WTC11 (cell line): ENCODE measurements around the gene ASGR1. TPM values are rescaled to one million over a fixed set of nuclear protein-coding genes. Genes with fewer than 3 reads are reported as not detected.

Experiments
- ATAC-seq: fragments of 200-7000 bp; cut with Tn5 transposase; 2 replicates; pipeline ENCODE4 v1.10.0; 2021; ENCODE audit warnings: mild to moderate bottlenecking, moderate library complexity
- CTCF ChIA-PET: fragments of 300-600 bp; sonication (Branson Sonifier 250); formaldehyde crosslinking; loops from one replicate; lab custom pipeline; 2021; ENCODE audit warnings: antibody characterized with exemption; lab: Charles Lee
- POLR2A ChIA-PET: fragments of 350-600 bp; sonication (Branson Sonifier 250); formaldehyde crosslinking; loops from one replicate; lab custom pipeline; 2021; ENCODE audit warnings: antibody characterized with exemption; lab: Charles Lee
- DNase-seq: peaks from one replicate; pipeline ENCODE4 v3.0.0; 2021; ENCODE audit warnings: low spot score
- H3K27ac Mint-ChIP-seq: 2 replicates; pipeline ENCODE4 v1.8.0; 2021; ENCODE audit warnings: mixed read lengths
- H3K27me3 Mint-ChIP-seq: 2 replicates; pipeline ENCODE4 v1.8.0; 2021; ENCODE audit warnings: low read depth, mild to moderate bottlenecking, moderate library complexity, mixed read lengths
- H3K36me3 Mint-ChIP-seq: 2 replicates; pipeline ENCODE4 v1.8.0; 2021; ENCODE audit warnings: mixed read lengths
- H3K4me1 Mint-ChIP-seq: 2 replicates; pipeline ENCODE4 v1.8.0; 2022; ENCODE audit warnings: mixed read lengths
- H3K4me3 Mint-ChIP-seq: 2 replicates; pipeline ENCODE4 v1.8.0; 2021; ENCODE audit warnings: mild to moderate bottlenecking, moderate library complexity, mixed read lengths
- H3K9me3 Mint-ChIP-seq: 2 replicates; pipeline ENCODE4 v1.8.0; 2021; ENCODE audit warnings: mixed read lengths
- CREB1 ChIP-seq: sonication (generic); formaldehyde crosslinking; IDR thresholded peaks from 2 replicates; pipeline ENCODE4 v1.8.0; 2023; ENCODE audit warnings: mild to moderate bottlenecking, missing genetic modification reagents
- CREM ChIP-seq: sonication (generic); formaldehyde crosslinking; IDR thresholded peaks from 2 replicates; pipeline ENCODE4 v1.8.1; 2022; ENCODE audit warnings: mild to moderate bottlenecking, missing genetic modification reagents, moderate library complexity
- ESRRA ChIP-seq: sonication (generic); formaldehyde crosslinking; IDR thresholded peaks from 2 replicates; pipeline ENCODE4 v1.8.1; 2022; ENCODE audit warnings: mild to moderate bottlenecking, missing genetic modification reagents, borderline replicate concordance
- FOXK1 ChIP-seq: sonication (generic); formaldehyde crosslinking; IDR thresholded peaks from 2 replicates; pipeline ENCODE4 v1.8.0; 2022; ENCODE audit warnings: mild to moderate bottlenecking, moderate library complexity, missing genetic modification reagents
- FOXP1 ChIP-seq: sonication (generic); formaldehyde crosslinking; IDR thresholded peaks from 2 replicates; pipeline ENCODE4 v1.8.0; 2022; ENCODE audit warnings: missing genetic modification reagents, mild to moderate bottlenecking, moderate library complexity, borderline replicate concordance
- GRHL2 ChIP-seq: fragments of 250-450 bp; sonication (Bioruptor Pico); IDR thresholded peaks from 2 replicates; pipeline ENCODE4 v1.8.0; 2022; ENCODE audit warnings: mild to moderate bottlenecking, moderate library complexity; ENCODE audit not compliant: insufficient replicate concordance, severe bottlenecking
- KAT7 ChIP-seq: sonication (generic); formaldehyde crosslinking; IDR thresholded peaks from 2 replicates; pipeline ENCODE4 v1.8.1; 2023; ENCODE audit warnings: missing genetic modification reagents, mild to moderate bottlenecking, borderline replicate concordance
- NFE2L1 ChIP-seq: sonication (generic); formaldehyde crosslinking; IDR thresholded peaks from 2 replicates; pipeline ENCODE4 v1.8.1; 2023; ENCODE audit warnings: missing genetic modification reagents
- TP53 ChIP-seq: sonication (generic); formaldehyde crosslinking; IDR thresholded peaks from 2 replicates; pipeline ENCODE4 v1.8.1; 2023; ENCODE audit warnings: mild to moderate bottlenecking, missing genetic modification reagents
- ZNF121 ChIP-seq: sonication (generic); formaldehyde crosslinking; IDR thresholded peaks from 2 replicates; pipeline ENCODE4 v1.8.0; 2023; ENCODE audit warnings: missing genetic modification reagents
- ZNF317 ChIP-seq: sonication (generic); formaldehyde crosslinking; IDR thresholded peaks from 2 replicates; pipeline ENCODE4 v1.8.1; 2023; ENCODE audit warnings: low read depth, mild to moderate bottlenecking, moderate library complexity, missing genetic modification reagents, borderline replicate concordance
- ZNF416 ChIP-seq: fragments of 250-450 bp; sonication (Bioruptor Pico); IDR thresholded peaks from 2 replicates; pipeline ENCODE4 v1.9.0; 2021; ENCODE audit warnings: mild to moderate bottlenecking, inconsistent platforms
- ZNF423 ChIP-seq: fragments of 250-450 bp; sonication (Bioruptor Pico); IDR thresholded peaks from 2 replicates; pipeline ENCODE4 v2.1.2; 2022; ENCODE audit warnings: mild to moderate bottlenecking, moderate library complexity
- ZNF512 ChIP-seq: sonication (generic); formaldehyde crosslinking; IDR thresholded peaks from 2 replicates; pipeline ENCODE4 v1.8.1; 2022; ENCODE audit warnings: missing genetic modification reagents, borderline replicate concordance
- total RNA-seq: library from RNA; stranded (reverse); gene quantifications from 3 replicates; pipeline ENCODE4 v1.2.3, GENCODE V29; 2021
- TF ChIP-seq, protein P1 (sequence below): sonication (generic); formaldehyde crosslinking; IDR thresholded peaks from 2 replicates; pipeline ENCODE4 v1.8.1; 2022; ENCODE audit warnings: mild to moderate bottlenecking, moderate library complexity, missing genetic modification reagents
- TF ChIP-seq, protein P2 (sequence below): sonication (generic); formaldehyde crosslinking; IDR thresholded peaks from 2 replicates; pipeline ENCODE4 v1.8.0; 2023; ENCODE audit warnings: missing genetic modification reagents, mild to moderate bottlenecking, borderline replicate concordance
- TF ChIP-seq, protein P3 (sequence below): sonication (generic); formaldehyde crosslinking; conservative IDR thresholded peaks from 2 replicates; pipeline ENCODE4 v1.8.1; 2022; ENCODE audit warnings: mild to moderate bottlenecking, missing genetic modification reagents

ASGR1 gene
- total RNA-seq, 1 experiment from 2014 or later: 13.3 TPM

GRCh38 chr17:7176841-7177190 is 2.4 kb downstream of the ASGR1 start (continued):
- TF ChIP-seq ZNF423 (CRISPR knock-in tag) (no peak), KAT7 (CRISPR knock-in tag) (no peak), GRHL2 (no peak), TP53 (CRISPR knock-in tag) (no peak), ZNF121 (CRISPR knock-in tag) (no peak), ZNF317 (CRISPR knock-in tag) (no peak), CREM (CRISPR knock-in tag) (no peak), ZNF416 (CRISPR knock-in tag) (no peak)
- TF ChIP-seq, protein P1, sequence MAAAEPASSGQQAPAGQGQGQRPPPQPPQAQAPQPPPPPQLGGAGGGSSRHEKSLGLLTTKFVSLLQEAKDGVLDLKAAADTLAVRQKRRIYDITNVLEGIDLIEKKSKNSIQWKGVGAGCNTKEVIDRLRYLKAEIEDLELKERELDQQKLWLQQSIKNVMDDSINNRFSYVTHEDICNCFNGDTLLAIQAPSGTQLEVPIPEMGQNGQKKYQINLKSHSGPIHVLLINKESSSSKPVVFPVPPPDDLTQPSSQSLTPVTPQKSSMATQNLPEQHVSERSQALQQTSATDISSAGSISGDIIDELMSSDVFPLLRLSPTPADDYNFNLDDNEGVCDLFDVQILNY (CRISPR knock-in tag): no peak
- TF ChIP-seq, protein P2, sequence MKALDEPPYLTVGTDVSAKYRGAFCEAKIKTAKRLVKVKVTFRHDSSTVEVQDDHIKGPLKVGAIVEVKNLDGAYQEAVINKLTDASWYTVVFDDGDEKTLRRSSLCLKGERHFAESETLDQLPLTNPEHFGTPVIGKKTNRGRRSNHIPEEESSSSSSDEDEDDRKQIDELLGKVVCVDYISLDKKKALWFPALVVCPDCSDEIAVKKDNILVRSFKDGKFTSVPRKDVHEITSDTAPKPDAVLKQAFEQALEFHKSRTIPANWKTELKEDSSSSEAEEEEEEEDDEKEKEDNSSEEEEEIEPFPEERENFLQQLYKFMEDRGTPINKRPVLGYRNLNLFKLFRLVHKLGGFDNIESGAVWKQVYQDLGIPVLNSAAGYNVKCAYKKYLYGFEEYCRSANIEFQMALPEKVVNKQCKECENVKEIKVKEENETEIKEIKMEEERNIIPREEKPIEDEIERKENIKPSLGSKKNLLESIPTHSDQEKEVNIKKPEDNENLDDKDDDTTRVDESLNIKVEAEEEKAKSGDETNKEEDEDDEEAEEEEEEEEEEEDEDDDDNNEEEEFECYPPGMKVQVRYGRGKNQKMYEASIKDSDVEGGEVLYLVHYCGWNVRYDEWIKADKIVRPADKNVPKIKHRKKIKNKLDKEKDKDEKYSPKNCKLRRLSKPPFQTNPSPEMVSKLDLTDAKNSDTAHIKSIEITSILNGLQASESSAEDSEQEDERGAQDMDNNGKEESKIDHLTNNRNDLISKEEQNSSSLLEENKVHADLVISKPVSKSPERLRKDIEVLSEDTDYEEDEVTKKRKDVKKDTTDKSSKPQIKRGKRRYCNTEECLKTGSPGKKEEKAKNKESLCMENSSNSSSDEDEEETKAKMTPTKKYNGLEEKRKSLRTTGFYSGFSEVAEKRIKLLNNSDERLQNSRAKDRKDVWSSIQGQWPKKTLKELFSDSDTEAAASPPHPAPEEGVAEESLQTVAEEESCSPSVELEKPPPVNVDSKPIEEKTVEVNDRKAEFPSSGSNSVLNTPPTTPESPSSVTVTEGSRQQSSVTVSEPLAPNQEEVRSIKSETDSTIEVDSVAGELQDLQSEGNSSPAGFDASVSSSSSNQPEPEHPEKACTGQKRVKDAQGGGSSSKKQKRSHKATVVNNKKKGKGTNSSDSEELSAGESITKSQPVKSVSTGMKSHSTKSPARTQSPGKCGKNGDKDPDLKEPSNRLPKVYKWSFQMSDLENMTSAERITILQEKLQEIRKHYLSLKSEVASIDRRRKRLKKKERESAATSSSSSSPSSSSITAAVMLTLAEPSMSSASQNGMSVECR (CRISPR knock-in tag): no peak
- TF ChIP-seq, all 79 proteins: peak for 0

GRCh38 chr17:7176107-7176840 is 2.9 kb downstream of the ASGR1 start:
- peaks cover 12% of the 10 kb centered on the region for H3K4me1 Mint-ChIP-seq
- TF ChIP-seq, protein P3, sequence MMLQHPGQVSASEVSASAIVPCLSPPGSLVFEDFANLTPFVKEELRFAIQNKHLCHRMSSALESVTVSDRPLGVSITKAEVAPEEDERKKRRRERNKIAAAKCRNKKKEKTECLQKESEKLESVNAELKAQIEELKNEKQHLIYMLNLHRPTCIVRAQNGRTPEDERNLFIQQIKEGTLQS (CRISPR knock-in tag): no peak
- TF ChIP-seq CREB1 (CRISPR knock-in tag): 0 out of 2 replicates have a peak, but pooled peaks have one; percentile 18
- TF ChIP-seq ZNF512 (CRISPR knock-in tag): no peak
- no peak for TF ChIP-seq FOXK1 (CRISPR knock-in tag)
- TF ChIP-seq NFE2L1: 0 out of 2 replicates have a peak, but pooled peaks have one; percentile 8
- TF ChIP-seq ESRRA (CRISPR knock-in tag): no peak
- no peaks in the 10 kb centered on the region for H3K9me3 Mint-ChIP-seq
- ATAC-seq (no peak), DNase-seq (no peak)
- no peaks in the 10 kb centered on the region; the same call in none of the 2 replicates for H3K36me3 Mint-ChIP-seq
- no peak overlapping the region for H3K27ac Mint-ChIP-seq
- POLR2A ChIA-PET: interaction anchor here (1.9 kb wide), 1 partner anchor 134 kb away, joined by 4 read pairs; no protein-coding TSS in a partner anchor
- H3K4me3 Mint-ChIP-seq: no peak overlapping the region
- H3K27me3 Mint-ChIP-seq: peaks cover 10% of the 10 kb centered on the region
- CTCF ChIA-PET: interaction anchor here (1.0 to 4.5 kb wide), 23 partner anchors 9 to 177 kb away, joined by 3 to 75 read pairs (median 10); partner anchors contain the start of genes ACADVL, DLG4, SLC16A11 and SLC16A13

DNA sequence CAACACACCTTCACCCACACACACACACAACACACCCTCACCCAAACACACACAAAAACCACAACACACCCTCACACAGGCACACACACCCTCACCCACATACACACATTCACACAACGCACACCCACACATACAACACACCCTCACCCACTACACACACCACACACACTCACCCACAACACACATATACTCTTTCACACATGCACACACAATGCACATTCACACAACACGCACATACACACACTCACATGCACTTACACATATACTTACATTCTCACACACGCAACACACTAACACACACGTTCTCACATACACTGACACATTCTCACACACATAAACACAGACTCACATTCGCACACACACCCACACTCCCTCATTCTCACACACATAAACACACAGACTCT is 3.8 kb downstream of the ASGR1 start:
- ChIA-PET CTCF (no interaction called here), POLR2A (no interaction called here)
- no peaks in the 10 kb centered on the region for H3K9me3 Mint-ChIP-seq
- TF ChIP-seq ZNF121 (CRISPR knock-in tag) (no peak), FOXP1 (CRISPR knock-in tag) (no peak)
- peaks cover 10% of the 10 kb centered on the region for H3K27me3 Mint-ChIP-seq
- H3K27ac Mint-ChIP-seq: no peak overlapping the region
- peaks cover 12% of the 10 kb centered on the region for H3K4me1 Mint-ChIP-seq
- no peaks in the 10 kb centered on the region; the same call in none of the 2 replicates for H3K36me3 Mint-ChIP-seq
- DNase-seq: no peak
- no peak overlapping the region for H3K4me3 Mint-ChIP-seq
- no peak for ATAC-seq
